Tibial nerve (tissue), 4 donors: ENCODE measurements around the gene SSH2. TPM values are rescaled to one million over a fixed set of nuclear protein-coding genes. Genes with fewer than 3 reads are reported as not detected.

ENCODE experiments used
- DNase-seq, 2 donors: peaks; one replicate each; pipeline ENCODE4 v3.0.0-alpha.2; 2019; ENCODE audit warnings: low spot score in 2 of 2
- H3K27ac ChIP-seq, 4 donors: fragments of 200-600 bp; sonication (generic) in 3 of 4; one replicate each; pipeline ENCODE4 v1.5.1; 2017 to 2019; ENCODE audit warnings: mild to moderate bottlenecking in 1 of 4
- H3K27me3 ChIP-seq, 2 donors: fragments of 200-600 bp; sonication (generic) in 1 of 2; one replicate each; pipeline versions ENCODE4 v1.5.1 to v1.6.0; 2017 to 2019
- H3K36me3 ChIP-seq, 3 donors: fragments of 200-600 bp; sonication (generic); one replicate each; pipeline ENCODE4 v1.5.1; 2018 to 2019
- H3K4me1 ChIP-seq, 4 donors: fragments of 200-600 bp; sonication (generic) in 3 of 4; one replicate each; pipeline ENCODE4 v1.5.1; 2017 to 2019
- H3K4me3 ChIP-seq, 4 donors: fragments of 200-600 bp; sonication (generic) in 3 of 4; one replicate each; pipeline ENCODE4 v1.5.1; 2017 to 2019; ENCODE audit warnings: mild to moderate bottlenecking in 1 of 4, moderate library complexity in 1 of 4
- H3K9me3 ChIP-seq, 4 donors: fragments of 200-600 bp; sonication (generic) in 3 of 4; one replicate each; pipeline ENCODE4 v1.5.1; 2017 to 2019
- EP300 ChIP-seq, 2 donors: sonication (generic); formaldehyde crosslinking; IDR thresholded peaks; one replicate each; pipeline ENCODE4 v1.6.1; 2017; ENCODE audit warnings: antibody characterized with exemption in 2 of 2, mild to moderate bottlenecking in 1 of 2
- POLR2A ChIP-seq, 2 donors: fragments of 450-650 bp; IDR thresholded peaks; one replicate each; pipeline ENCODE4 v1.6.1; 2017; ENCODE audit warnings: antibody characterized with exemption in 2 of 2, mild to moderate bottlenecking in 2 of 2, moderate library complexity in 2 of 2
- WGBS, 2 donors: methylation state at CpG; one replicate each; pipeline ENCODE4 v1.1.5; 2018; 5-methylcytosine and 5-hydroxymethylcytosine counted together
- total RNA-seq, 4 donors: library from RNA; depleted of rRNA; stranded (reverse); fragments of >200 nt; gene quantifications; one replicate each; pipeline ENCODE4 v1.1.0, GENCODE V29; 2016
- TF ChIP-seq, protein P1 (sequence below), 5 experiments: fragments of 200-600 bp in 3 of 5; fragments of 450-650 bp in 2 of 5; sonication (generic) in 3 of 5; IDR thresholded peaks; one replicate each; pipeline ENCODE4 v1.5.1; 2016 to 2019; ENCODE audit warnings: antibody characterized with exemption in 5 of 5, mild to moderate bottlenecking in 3 of 5, moderate library complexity in 2 of 5

Gene SSH2
- total RNA-seq, 4 donors from 2014 or later, result 51.3 to 67.1 (median 55.7) TPM

DNA sequence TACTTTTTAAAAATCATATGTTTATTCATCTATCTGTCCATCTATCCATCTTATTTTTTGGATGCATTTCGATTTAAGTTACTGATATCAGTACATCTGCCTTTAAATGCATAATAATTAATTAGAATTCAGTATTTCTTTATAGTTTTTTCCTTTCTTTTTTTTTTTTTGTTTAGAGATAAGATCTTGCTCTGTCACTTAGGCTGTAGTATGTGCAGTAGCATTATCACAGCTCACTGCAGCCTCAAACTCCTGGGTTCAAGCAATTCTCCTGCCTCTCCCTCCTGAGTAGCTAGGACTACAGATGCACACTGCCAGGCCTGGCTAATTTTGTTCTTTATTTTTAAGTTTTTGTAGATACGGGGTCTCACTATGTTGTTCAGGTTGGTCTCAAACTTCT lies 133.4 kb downstream of the SSH2 start:
- no peaks in the 10 kb centered on the region for H3K4me1 ChIP-seq
- WGBS, 2 donors, result 93 to 100% methylated on average over 2 of the region's 2 CpGs
- no peak for TF ChIP-seq EP300 (IDR thresholded peaks at IDR 0.05)
- TF ChIP-seq POLR2A (IDR thresholded peaks at IDR 0.05), result no peak
- TF ChIP-seq, protein P1, sequence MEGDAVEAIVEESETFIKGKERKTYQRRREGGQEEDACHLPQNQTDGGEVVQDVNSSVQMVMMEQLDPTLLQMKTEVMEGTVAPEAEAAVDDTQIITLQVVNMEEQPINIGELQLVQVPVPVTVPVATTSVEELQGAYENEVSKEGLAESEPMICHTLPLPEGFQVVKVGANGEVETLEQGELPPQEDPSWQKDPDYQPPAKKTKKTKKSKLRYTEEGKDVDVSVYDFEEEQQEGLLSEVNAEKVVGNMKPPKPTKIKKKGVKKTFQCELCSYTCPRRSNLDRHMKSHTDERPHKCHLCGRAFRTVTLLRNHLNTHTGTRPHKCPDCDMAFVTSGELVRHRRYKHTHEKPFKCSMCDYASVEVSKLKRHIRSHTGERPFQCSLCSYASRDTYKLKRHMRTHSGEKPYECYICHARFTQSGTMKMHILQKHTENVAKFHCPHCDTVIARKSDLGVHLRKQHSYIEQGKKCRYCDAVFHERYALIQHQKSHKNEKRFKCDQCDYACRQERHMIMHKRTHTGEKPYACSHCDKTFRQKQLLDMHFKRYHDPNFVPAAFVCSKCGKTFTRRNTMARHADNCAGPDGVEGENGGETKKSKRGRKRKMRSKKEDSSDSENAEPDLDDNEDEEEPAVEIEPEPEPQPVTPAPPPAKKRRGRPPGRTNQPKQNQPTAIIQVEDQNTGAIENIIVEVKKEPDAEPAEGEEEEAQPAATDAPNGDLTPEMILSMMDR (IDR thresholded peaks at IDR 0.05), result no peak
- no peaks in the 10 kb centered on the region for H3K36me3 ChIP-seq
- no peaks in the 10 kb centered on the region for H3K9me3 ChIP-seq
- H3K27ac ChIP-seq, result no peak overlapping the region
- no peak for DNase-seq
- H3K27me3 ChIP-seq, result no peaks in the 10 kb centered on the region
- no peak overlapping the region for H3K4me3 ChIP-seq

DNA sequence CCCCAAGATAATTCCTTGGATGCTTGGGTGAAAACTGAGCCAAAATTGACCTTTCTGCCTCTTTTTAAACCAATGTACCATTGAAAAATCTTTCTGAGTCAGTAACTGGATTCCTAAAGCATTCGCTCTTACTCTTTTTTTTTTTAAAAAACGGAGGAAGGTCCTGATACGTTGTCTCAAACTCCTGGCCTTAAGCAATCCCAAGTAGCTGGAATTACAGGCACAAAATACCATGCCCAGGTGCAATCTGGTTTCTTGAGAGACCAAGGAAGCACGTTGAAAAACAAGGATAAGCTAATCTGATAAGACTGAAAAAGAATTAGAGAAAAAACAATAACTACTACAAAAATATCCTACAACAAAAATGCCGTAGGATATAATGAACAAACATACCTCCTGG lies 136.5 kb downstream of the SSH2 start:
- Histone ChIP-seq H3K36me3 (no peaks in the 10 kb centered on the region), H3K27me3 (no peaks in the 10 kb centered on the region), H3K4me3 (no peak overlapping the region), H3K27ac (no peak overlapping the region), H3K9me3 (no peaks in the 10 kb centered on the region), H3K4me1 (peaks cover 0 to 10% (median 0%) of the 10 kb centered on the region in 4 donors)
- no peak for DNase-seq
- 74 to 84% methylated on average over 5 of the region's 5 CpGs for WGBS, 2 donors
- TF ChIP-seq POLR2A (IDR thresholded peaks at IDR 0.05), result no peak
- no peak for TF ChIP-seq EP300 (IDR thresholded peaks at IDR 0.05)
- TF ChIP-seq, protein P1 (IDR thresholded peaks at IDR 0.05), result no peak

GRCh38 chr17:29791336-29792080 lies 138.5 kb downstream of the SSH2 start:
- no peaks in the 10 kb centered on the region for H3K36me3 ChIP-seq
- TF ChIP-seq, protein P1 (IDR thresholded peaks at IDR 0.05), result no peak
- TF ChIP-seq EP300 (IDR thresholded peaks at IDR 0.05) (no peak), POLR2A (IDR thresholded peaks at IDR 0.05) (no peak)
- H3K9me3 ChIP-seq, result no peaks in the 10 kb centered on the region
- 90 to 93% methylated on average over 3 of the region's 3 CpGs for WGBS, 2 donors
- H3K27ac ChIP-seq, result no peak overlapping the region
- H3K4me3 ChIP-seq, result no peak overlapping the region
- H3K27me3 ChIP-seq, result no peaks in the 10 kb centered on the region
- peaks cover 0 to 13% (median 0%) of the 10 kb centered on the region in 4 donors for H3K4me1 ChIP-seq
- DNase-seq, result no peak

DNA sequence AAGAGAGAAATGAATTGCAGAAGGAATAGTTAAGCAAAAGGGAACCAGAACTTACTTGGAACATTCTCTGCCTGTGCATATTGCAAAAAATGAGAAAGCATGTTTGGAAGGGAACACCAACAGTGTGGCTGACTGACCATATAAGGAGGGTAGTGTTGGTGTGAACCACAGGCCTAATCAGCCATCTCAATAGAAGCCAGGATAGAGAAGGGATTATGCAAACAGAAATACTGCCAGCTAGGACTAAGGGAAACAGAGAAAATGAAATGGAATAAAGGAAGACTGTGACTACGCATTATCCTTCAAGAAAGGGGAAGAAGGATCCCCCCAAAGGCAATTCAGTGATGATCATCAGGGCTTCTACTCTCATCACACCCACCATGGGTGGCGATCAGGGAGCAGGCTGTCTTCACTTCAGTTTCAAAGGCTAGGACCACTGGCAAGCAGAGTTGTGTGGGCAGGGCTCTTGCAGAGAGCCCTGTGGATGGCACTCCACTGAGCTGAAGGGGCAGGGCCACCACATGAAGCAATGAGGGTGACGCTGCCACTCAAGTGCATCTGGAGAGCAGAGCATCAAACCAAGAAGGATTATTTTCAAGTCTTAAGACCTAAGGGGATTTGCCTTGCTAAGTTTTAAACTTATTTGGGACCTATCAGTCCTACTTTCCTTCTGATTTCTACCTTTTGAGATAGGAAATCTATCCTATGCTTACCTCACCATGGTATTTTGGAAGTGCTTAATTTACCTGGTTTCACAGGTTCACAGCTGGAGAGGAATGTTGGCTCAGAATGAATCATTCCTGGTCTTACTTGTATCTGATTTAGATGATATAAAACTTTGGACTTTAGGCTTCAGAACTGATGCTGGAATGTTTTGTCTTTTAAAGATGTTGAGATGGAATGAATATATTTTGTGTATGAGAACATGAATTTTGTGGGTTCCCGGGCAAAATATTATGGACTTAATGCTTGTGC lies 140.5 kb downstream of the SSH2 start:
- Histone ChIP-seq H3K9me3 (no peaks in the 10 kb centered on the region), H3K27ac (peak overlapping the region in 2 of 4 donors; percentile 53 to 77), H3K27me3 (no peaks in the 10 kb centered on the region), H3K4me3 (no peak overlapping the region), H3K4me1 (peaks cover 0 to 17% (median 0%) of the 10 kb centered on the region in 4 donors), H3K36me3 (no peaks in the 10 kb centered on the region)
- DNase-seq, result no peak
- WGBS, 2 donors, result 92 to 93% methylated on average over 4 of the region's 4 CpGs
- TF ChIP-seq, protein P1 (IDR thresholded peaks at IDR 0.05), result no peak
- peak in 1 of 2 donors; percentile 67 for TF ChIP-seq EP300 (IDR thresholded peaks at IDR 0.05)

- TF ChIP-seq, protein P1 (IDR thresholded peaks at IDR 0.05), result no peak
- no peak for TF ChIP-seq POLR2A (IDR thresholded peaks at IDR 0.05)
- no peak for TF ChIP-seq EP300 (IDR thresholded peaks at IDR 0.05)
- Histone ChIP-seq H3K27ac (no peak overlapping the region), H3K4me1 (peaks cover 0 to 17% (median 0%) of the 10 kb centered on the region in 4 donors), H3K36me3 (no peaks in the 10 kb centered on the region), H3K9me3 (no peaks in the 10 kb centered on the region), H3K4me3 (no peak overlapping the region), H3K27me3 (no peaks in the 10 kb centered on the region)
- 92 to 94% methylated on average over 3 of the region's 3 CpGs for WGBS, 2 donors
- no peak for DNase-seq
Measured at GRCh38 chr17:29787995-29788394, 142.0 kb downstream of the SSH2 start.
